Measurements from ENCODE around the gene CCRL2.

Gene CCRL2, protein sequence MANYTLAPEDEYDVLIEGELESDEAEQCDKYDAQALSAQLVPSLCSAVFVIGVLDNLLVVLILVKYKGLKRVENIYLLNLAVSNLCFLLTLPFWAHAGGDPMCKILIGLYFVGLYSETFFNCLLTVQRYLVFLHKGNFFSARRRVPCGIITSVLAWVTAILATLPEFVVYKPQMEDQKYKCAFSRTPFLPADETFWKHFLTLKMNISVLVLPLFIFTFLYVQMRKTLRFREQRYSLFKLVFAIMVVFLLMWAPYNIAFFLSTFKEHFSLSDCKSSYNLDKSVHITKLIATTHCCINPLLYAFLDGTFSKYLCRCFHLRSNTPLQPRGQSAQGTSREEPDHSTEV

DNA sequence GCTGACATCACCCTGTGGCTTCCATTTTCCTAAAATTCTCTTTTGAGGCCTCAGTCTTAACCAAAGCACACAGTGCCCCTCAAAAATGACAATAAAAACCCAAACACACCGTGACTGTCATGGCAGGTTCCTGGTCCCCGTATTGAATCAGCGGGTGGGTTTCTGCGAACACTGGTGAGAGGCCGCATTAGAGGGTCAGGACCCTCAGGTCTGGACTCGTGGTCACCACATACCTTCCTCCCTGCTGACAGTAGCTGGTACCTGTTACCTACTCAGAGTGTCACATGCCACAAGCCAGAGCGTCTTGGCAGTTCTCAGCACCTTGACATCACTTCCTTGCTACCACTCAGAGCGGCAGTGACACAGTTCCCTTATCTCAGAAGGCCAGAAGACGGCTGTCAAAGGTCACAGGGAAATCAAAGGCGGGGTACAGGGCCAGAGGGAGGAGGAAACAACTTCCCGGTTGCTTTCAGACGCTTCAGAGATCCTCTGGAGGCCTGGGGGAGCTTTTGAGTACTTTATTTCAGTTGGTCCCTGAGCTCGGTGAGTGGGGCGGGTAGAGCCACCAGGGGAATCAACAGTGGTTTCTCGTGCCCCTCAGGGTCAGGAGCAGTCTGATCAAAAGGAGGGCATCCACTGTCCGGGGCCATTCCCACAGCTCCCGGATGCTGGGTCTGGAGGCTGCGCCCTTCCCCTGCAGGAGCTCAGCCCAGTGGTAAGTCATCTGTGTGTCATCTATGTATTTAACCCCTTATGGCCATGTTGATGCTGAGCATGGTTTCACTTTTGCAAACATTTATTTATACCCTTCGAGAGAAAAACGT, at the start of gene CCRL2, which contains the start of gene CCR5AS:
CCRL2 (plus strand) TSS at position 472 of the 824 bp plus-strand sequence. CDS start 821 bp downstream, outside the sequence.
CCR5AS (minus strand) TSS at position 279 of the 824 bp plus-strand sequence.
- no peak for DNase-seq

DNA sequence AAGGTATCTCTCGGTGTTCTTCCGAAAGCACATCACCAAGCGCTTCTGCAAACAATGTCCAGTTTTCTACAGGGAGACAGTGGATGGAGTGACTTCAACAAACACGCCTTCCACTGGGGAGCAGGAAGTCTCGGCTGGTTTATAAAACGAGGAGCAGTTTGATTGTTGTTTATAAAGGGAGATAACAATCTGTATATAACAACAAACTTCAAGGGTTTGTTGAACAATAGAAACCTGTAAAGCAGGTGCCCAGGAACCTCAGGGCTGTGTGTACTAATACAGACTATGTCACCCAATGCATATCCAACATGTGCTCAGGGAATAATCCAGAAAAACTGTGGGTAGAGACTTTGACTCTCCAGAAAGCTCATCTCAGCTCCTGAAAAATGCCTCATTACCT, 48.6 kb upstream of the CCRL2 start:
- no peak for DNase-seq

DNA sequence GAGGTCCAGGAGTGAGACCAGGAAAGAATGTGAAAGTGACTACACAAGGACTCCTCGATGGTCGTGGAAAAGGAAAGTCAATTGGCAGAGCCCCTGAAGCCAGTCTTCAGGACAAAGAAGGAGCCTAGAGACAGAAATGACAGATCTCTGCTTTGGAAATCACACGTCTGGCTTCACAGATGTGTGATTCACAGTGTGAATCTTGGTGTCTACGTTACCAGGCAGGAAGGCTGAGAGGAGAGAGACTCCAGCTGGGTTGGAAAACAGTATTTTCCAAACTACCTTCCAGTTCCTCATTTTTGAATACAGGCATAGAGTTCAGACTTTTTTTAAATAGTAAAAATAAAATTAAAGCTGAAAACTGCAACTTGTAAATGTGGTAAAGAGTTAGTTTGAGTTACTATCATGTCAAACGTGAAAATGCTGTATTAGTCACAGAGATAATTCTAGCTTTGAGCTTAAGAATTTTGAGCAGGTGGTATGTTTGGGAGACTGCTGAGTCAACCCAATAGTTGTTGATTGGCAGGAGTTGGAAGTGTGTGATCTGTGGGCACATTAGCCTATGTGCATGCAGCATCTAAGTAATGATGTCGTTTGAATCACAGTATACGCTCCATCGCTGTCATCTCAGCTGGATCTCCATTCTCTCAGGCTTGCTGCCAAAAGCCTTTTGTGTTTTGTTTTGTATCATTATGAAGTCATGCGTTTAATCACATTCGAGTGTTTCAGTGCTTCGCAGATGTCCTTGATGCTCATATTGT, 47.1 kb upstream of the CCRL2 start:
- peak; percentile 2 for DNase-seq

DNA sequence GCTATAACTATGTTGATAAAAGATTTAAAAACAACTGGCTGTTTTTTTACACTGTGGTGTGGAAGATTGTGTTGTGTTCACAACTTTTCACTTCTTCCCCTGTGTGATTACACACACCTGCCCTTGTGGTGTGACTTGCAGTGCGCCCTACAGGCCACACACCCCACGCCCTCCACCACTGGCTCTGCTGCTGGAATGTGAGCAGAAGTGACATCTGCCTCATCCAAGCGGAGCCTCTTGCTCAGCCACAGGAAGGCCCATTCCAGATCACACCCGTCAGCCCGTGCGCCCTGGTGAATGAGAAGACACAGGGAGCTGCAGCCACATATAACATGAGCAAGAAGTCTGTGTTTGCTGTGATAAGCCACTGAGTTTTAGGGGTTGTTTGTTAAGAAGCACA, 46.2 kb upstream of the CCRL2 start:
- no peak for DNase-seq

DNA sequence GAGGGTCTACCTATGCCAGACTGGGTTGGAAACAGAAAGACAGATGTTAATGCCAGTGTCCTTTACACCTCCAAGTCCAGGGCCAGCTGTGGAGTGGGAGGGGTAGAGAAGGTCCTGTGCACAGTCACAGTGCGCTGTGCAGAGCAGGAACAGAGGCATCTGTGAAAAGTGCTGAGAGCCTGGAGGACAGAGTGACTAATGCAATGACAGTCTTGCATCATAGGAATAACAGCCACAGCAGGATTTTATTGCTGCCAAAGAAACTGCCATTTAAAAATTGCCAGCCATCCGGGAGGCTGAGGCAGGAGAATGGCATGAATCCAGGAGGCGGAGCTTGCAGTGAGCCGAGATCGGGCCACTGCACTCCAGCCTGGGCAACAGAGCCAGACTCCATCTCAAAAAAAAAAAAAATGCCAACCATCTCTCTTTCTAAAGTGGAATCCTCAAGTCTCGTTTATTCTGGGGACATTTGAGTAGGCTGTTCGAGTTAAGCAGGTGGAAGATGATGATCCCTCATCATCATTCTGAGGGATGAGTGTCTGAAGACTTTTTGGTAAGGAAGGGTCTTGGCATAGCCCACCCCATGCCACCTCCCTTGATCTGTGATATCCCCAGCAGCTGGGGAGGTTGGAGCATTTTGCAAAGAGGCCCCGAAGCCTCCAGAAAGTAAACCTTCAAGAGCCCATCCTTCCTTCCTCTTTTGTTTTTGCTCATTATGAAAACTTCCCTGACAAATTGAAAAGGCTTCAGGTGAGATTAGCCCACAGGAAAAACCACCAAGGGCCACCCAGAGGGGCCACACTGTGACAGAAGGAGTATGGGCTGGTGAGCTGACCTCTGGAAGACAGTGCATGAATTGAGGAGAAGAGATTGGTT, 45.4 kb upstream of the CCRL2 start:
- no peak for DNase-seq

DNA sequence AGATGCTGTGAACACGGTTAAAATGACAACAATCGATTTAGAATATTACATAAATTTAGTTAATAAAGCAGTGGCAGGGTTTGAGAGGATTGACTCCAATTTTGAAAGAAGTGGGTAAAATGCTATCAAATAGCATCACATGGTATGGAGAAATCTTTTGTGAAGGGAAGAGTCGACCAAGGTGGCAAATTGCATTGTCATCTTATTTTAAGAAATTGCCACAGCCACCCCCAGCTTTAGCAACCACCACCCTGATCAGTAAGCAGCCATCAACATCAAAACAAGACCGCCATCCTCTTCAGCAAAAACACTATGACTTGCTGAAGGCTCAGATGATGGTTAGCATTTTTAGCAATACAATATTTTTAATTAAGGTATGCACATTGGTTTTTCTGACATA, 42.0 kb upstream of the CCRL2 start:
- DNase-seq: no peak

DNA sequence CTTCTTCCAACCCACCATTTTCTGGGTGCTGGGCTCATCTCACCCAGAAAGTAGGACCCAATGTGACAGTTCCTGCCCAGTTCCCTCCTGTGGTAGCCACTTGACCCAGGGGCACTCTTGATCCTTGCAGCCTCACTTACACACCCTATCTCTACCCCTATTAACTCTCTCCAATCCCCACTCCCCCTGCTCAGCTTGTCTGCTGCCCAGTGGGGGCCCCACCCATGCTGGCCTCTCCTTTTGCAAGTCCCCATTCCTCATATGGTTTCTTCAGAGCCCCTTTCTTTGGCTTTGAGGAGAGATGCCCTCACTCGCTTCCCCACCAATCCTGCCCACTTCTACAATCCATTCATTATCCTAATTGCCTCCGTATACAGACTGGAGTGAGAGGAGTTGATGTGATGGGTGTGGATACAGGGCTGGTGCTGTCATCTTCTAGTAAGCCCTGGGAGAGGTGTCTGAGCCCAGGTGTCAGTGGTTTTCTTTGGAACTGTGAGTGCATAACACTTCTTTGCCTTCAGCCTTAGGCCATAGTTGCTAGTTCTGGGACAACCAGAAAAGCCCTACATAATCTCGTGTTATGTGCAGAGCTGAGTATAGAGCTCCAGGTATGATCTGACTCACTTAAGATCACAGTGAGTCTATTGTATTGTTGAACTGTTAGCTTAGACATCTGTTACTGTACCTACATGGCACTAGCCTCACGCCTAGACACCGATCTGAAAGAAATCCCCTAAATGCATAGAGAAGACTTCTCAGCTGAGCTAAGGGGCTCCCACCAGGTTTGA, 41.1 kb upstream of the CCRL2 start:
- no peak for DNase-seq

DNA sequence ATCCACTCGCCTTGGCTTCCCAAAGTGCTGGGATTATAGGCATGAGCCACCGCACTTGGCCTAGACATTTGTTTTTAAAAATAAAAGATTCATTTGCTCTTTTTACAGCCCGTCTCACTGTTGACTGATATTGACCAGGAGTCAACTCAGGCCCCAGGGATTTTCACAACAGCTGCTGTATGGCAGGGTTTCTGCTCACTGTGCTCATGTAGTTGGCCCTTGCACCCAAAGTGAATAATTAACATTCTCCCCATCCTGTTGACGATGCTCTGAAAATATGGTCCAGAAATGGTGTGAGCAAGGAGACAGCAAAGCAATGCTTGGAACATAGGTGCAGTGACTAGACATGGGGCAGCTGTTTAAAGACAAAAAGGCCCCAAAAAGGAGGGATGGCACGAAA, 39.2 kb upstream of the CCRL2 start:
- DNase-seq: no peak

DNA sequence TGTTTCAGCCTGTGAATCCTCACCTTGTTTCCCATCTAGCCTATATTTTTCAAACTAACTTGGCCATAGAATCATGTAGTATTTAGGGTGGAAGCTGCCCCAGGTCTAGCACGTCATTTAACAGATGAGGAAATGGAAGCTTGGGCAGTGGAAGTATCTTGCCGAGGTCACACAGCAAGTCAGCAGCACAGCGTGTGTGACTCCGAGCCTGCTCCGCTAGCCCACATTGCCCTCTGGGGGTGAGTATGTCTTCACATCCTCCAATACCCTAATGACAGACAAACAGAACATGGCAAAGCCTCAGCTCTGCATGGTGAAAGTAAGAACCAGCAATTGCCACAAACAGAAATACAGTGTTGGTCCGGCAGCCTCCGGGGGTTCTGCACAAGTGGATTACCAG, 38.5 kb upstream of the CCRL2 start:
- no peak for DNase-seq

DNA sequence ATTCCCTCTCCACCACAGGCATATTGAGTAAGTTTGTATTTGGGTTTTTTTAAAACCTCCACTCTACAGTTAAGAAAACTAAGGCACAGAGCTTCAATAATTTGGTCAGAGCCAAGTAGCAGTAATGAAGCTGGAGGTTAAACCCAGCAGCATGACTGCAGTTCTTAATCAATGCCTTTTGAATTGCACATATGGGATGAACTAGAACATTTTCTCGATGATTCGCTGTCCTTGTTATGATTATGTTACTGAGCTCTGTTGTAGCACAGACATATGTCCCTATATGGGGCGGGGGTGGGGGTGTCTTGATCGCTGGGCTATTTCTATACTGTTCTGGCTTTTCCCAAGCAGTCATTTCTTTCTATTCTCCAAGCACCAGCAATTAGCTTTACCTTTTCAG, 37.9 kb upstream of the CCRL2 start:
- DNase-seq: no peak

DNA sequence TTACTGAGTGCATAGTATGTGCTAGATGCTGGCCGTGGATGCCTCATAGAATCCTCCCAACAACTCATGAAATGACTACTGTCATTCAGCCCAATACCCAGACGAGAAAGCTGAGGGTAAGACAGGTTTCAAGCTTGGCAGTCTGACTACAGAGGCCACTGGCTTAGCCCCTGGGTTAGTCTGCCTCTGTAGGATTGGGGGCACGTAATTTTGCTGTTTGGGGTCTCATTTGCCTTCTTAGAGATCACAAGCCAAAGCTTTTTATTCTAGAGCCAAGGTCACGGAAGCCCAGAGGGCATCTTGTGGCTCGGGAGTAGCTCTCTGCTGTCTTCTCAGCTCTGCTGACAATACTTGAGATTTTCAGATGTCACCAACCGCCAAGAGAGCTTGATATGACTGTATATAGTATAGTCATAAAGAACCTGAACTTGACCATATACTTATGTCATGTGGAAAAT, 37.4 kb upstream of the CCRL2 start:
- no peak for DNase-seq

DNA sequence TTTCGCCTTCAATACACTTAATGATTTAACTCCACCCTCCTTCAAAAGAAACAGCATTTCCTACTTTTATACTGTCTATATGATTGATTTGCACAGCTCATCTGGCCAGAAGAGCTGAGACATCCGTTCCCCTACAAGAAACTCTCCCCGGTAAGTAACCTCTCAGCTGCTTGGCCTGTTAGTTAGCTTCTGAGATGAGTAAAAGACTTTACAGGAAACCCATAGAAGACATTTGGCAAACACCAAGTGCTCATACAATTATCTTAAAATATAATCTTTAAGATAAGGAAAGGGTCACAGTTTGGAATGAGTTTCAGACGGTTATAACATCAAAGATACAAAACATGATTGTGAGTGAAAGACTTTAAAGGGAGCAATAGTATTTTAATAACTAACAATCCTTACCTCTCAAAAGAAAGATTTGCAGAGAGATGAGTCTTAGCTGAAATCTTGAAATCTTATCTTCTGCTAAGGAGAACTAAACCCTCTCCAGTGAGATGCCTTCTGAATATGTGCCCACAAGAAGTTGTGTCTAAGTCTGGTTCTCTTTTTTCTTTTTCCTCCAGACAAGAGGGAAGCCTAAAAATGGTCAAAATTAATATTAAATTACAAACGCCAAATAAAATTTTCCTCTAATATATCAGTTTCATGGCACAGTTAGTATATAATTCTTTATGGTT, 36.1 kb upstream of the CCRL2 start, which contains the start of gene CCR5:
CCR5 (plus strand) TSS at position 108 of the 680 bp plus-strand sequence. CDS start 1,957 bp downstream, outside the sequence.
- DNase-seq: no peak

DNA sequence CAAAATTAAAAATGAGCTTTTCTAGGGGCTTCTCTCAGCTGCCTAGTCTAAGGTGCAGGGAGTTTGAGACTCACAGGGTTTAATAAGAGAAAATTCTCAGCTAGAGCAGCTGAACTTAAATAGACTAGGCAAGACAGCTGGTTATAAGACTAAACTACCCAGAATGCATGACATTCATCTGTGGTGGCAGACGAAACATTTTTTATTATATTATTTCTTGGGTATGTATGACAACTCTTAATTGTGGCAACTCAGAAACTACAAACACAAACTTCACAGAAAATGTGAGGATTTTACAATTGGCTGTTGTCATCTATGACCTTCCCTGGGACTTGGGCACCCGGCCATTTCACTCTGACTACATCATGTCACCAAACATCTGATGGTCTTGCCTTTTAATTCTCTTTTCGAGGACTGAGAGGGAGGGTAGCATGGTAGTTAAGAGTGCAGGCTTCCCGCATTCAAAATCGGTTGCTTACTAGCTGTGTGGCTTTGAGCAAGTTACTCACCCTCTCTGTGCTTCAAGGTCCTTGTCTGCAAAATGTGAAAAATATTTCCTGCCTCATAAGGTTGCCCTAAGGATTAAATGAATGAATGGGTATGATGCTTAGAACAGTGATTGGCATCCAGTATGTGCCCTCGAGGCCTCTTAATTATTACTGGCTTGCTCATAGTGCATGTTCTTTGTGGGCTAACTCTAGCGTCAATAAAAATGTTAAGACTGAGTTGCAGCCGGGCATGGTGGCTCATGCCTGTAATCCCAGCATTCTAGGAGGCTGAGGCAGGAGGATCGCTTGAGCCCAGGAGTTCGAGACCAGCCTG, 35.3 kb upstream of the CCRL2 start:
- no peak for DNase-seq

DNA sequence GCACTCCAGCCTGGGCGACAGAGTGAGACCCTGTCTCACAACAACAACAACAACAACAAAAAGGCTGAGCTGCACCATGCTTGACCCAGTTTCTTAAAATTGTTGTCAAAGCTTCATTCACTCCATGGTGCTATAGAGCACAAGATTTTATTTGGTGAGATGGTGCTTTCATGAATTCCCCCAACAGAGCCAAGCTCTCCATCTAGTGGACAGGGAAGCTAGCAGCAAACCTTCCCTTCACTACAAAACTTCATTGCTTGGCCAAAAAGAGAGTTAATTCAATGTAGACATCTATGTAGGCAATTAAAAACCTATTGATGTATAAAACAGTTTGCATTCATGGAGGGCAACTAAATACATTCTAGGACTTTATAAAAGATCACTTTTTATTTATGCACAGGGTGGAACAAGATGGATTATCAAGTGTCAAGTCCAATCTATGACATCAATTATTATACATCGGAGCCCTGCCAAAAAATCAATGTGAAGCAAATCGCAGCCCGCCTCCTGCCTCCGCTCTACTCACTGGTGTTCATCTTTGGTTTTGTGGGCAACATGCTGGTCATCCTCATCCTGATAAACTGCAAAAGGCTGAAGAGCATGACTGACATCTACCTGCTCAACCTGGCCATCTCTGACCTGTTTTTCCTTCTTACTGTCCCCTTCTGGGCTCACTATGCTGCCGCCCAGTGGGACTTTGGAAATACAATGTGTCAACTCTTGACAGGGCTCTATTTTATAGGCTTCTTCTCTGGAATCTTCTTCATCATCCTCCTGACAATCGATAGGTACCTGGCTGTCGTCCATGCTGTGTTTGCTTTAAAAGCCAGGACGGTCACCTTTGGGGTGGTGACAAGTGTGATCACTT, 34.3 kb upstream of the CCRL2 start:
- DNase-seq: peak; percentile 2

DNA sequence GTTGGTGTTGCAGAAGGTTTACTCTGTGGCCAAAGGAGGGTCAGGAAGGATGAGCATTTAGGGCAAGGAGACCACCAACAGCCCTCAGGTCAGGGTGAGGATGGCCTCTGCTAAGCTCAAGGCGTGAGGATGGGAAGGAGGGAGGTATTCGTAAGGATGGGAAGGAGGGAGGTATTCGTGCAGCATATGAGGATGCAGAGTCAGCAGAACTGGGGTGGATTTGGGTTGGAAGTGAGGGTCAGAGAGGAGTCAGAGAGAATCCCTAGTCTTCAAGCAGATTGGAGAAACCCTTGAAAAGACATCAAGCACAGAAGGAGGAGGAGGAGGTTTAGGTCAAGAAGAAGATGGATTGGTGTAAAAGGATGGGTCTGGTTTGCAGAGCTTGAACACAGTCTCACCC, 32.3 kb upstream of the CCRL2 start:
- DNase-seq: no peak

DNA sequence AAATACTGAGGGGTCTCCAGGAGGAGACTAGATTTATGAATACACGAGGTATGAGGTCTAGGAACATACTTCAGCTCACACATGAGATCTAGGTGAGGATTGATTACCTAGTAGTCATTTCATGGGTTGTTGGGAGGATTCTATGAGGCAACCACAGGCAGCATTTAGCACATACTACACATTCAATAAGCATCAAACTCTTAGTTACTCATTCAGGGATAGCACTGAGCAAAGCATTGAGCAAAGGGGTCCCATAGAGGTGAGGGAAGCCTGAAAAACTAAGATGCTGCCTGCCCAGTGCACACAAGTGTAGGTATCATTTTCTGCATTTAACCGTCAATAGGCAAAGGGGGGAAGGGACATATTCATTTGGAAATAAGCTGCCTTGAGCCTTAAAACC, 31.8 kb upstream of the CCRL2 start:
- DNase-seq: no peak

DNA sequence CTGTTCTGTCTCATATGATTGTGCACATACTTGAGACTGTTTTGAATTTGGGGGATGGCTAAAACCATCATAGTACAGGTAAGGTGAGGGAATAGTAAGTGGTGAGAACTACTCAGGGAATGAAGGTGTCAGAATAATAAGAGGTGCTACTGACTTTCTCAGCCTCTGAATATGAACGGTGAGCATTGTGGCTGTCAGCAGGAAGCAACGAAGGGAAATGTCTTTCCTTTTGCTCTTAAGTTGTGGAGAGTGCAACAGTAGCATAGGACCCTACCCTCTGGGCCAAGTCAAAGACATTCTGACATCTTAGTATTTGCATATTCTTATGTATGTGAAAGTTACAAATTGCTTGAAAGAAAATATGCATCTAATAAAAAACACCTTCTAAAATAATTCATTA, 31.2 kb upstream of the CCRL2 start:
- no peak for DNase-seq

DNA sequence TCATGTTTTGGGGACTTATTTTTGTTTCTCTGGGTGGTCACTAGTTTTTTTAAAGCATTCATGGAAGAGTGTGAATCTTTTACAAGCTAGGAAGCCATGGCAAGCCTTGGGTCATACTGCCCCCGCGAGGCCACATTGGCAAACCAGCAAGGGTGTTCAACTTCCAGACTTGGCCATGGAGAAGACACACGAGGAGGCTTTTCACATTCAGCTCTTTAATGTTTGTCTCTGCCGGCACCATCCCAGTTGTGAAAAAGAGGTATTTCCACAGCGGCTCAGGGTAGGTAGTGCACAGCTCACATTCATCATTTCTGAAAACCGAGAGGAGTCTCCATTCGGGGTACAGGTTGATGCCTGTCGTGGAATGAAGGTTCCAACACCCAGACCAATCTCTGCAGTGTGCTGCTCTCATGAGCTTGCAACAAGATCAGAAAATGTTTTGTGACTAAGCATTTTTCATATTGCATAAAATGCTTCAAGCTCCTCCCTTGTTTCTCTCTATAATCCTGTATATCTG, 28.6 kb upstream of the CCRL2 start:
- DNase-seq: no peak

Data from NCI-H2227 treated with DMSO at 0.1 percent for 48 hours (cell line).